Mucosa of rectum (tissue), 2 donors: ENCODE data around the gene COA7.

Experiments used
- H3K27ac ChIP-seq, 2 donors: one replicate each; pipeline ENCODE4 v1.7.0; 2013; ENCODE audit warnings: inconsistent platforms in 2 of 2, low read depth in 2 of 2, low read length in 2 of 2
- H3K27me3 ChIP-seq, 2 donors: one replicate each; pipeline ENCODE4 v1.7.0; 2013; ENCODE audit warnings: low read length in 2 of 2; ENCODE audit not compliant: control insufficient read depth in 2 of 2, insufficient read depth in 2 of 2
- H3K36me3 ChIP-seq, 2 donors: one replicate each; pipeline ENCODE4 v1.7.0; 2013; ENCODE audit warnings: low read length in 2 of 2; ENCODE audit not compliant: control insufficient read depth in 2 of 2, insufficient read depth in 2 of 2
- H3K4me1 ChIP-seq, 2 donors: one replicate each; pipeline ENCODE4 v1.7.0; 2013; ENCODE audit warnings: low read length in 2 of 2, mild to moderate bottlenecking in 1 of 2; ENCODE audit not compliant: control insufficient read depth in 2 of 2, insufficient read depth in 2 of 2
- H3K4me3 ChIP-seq, 2 donors: one replicate each; pipeline ENCODE4 v1.7.0; 2013; ENCODE audit warnings: low read length in 2 of 2
- H3K9ac ChIP-seq, 2 donors: one replicate each; pipeline ENCODE4 v1.7.0; 2013; ENCODE audit warnings: low read length in 2 of 2, low read depth in 1 of 2, mild to moderate bottlenecking in 1 of 2
- H3K9me3 ChIP-seq, 2 donors: one replicate each; pipeline ENCODE4 v1.7.0; 2013; ENCODE audit warnings: low read length in 2 of 2; ENCODE audit not compliant: control insufficient read depth in 2 of 2
- donor health status: healthy.
- donor health status: Normal muscosa, but diverticular disease.

COA7 gene

DNA sequence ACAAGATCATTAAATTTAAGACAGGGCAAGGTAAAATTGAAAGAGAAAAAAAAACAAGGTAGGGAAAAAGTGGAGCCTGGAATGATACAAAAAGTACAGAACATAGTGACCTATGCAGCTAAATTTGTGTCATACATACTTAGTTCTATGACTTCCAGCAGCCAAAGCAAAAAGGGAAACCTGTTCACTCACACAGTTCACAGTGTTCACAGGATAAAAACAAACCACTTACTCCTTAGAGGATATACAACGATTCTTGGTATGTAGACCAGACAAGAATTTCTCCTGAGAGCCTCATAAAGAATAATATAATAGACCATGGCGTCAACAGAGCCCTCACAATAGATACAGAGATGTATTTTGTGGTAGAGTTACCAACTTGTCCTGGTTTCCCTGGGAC lies 27.5 kb downstream of the COA7 start:
- Histone ChIP-seq H3K9me3 (no peaks in the 10 kb centered on the region), H3K36me3 (no peaks in the 10 kb centered on the region), H3K27me3 (no peaks in the 10 kb centered on the region), H3K4me3 (no peak overlapping the region), H3K9ac (no peak overlapping the region), H3K4me1 (no peaks in the 10 kb centered on the region), H3K27ac (no peak overlapping the region)

DNA sequence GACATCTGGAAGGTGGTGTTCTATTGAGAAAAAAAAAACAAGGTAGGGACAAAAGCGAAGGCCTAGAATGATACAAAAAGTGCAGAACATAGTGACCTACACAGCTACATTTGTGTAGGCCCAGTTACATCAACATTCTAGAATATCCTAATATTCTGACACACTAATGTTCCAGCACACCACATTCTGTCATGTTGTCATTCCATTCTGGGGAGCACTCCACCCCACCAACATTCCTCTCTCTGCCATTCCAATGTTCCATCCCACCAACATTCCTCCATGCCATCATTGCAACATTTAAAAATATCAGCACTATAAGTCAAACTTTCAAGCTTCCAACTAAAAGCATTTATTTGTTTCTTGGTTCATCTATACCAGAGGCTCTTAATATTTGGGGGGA lies 28.5 kb downstream of the COA7 start:
- Histone ChIP-seq H3K36me3 (no peaks in the 10 kb centered on the region), H3K9ac (no peak overlapping the region), H3K27ac (no peak overlapping the region), H3K27me3 (no peaks in the 10 kb centered on the region), H3K4me3 (no peak overlapping the region), H3K4me1 (no peaks in the 10 kb centered on the region), H3K9me3 (no peaks in the 10 kb centered on the region)

DNA sequence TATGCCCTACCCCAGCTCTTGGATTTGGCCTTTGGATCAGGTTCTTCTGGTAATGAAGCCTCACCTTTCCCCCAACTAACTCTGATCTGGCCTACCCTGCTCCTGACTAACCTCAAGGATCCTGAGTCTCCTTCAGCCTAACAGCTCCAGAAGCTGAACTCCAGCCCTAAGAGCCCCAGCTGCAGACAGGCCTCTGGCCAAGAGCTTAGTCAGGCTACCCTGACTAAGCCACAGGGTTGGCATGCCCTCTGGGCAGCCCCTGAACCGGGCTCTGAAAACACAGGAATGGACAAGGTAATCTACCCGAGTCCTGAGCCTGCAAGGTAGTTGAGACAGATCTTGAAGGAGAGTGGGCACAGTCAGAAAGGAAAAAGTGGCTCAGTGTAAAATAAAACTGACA lies 29.4 kb downstream of the COA7 start:
- Histone ChIP-seq H3K9ac (no peak overlapping the region), H3K4me3 (no peak overlapping the region), H3K27me3 (no peaks in the 10 kb centered on the region), H3K27ac (no peak overlapping the region), H3K36me3 (no peaks in the 10 kb centered on the region), H3K4me1 (no peaks in the 10 kb centered on the region), H3K9me3 (no peaks in the 10 kb centered on the region)

DNA sequence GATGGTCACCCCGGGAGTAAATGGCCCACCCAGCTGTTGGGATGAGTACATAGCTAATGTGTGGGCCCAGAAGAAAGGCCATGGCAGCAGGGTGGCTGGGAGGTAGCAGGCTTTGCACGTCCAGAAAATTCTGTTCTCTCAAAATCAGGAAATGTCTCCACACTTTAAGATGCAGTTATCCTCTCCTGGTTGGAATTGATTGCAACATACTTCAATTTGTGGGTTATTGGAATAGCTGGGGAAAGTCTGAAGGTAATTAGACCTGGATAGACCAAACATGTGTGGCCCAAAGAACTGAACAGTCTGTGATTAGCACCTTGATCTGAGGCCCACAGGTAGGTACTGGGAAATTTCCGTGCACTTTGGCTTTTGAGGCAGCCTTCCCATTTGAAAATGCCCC lies 30.2 kb downstream of the COA7 start:
- H3K4me3 ChIP-seq: no peak overlapping the region
- H3K27ac ChIP-seq: no peak overlapping the region
- H3K9ac ChIP-seq: no peak overlapping the region
- no peaks in the 10 kb centered on the region for H3K4me1 ChIP-seq
- no peaks in the 10 kb centered on the region for H3K27me3 ChIP-seq
- H3K36me3 ChIP-seq: no peaks in the 10 kb centered on the region
- H3K9me3 ChIP-seq: no peaks in the 10 kb centered on the region

DNA sequence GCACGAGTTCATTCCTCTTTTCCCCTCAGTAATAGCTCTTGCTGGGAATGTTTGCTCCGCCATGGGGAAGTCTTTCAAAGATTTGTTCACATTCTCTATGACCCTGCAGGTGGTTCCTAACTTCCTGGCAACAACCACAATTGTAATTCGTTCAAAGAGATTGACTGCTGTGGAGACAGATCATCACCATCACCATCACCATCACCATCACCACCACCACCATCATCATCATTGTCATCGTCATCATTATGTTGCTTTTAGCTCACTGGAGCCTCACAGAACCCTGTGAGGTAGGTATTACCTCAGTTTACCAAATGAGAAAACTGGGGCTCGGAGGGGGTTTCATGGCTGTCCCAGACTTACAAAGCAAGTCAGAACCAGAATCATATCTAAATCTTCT lies 30.9 kb downstream of the COA7 start:
- Histone ChIP-seq H3K4me1 (no peaks in the 10 kb centered on the region), H3K4me3 (no peak overlapping the region), H3K27me3 (no peaks in the 10 kb centered on the region), H3K9ac (no peak overlapping the region), H3K9me3 (no peaks in the 10 kb centered on the region), H3K27ac (no peak overlapping the region), H3K36me3 (no peaks in the 10 kb centered on the region)

DNA sequence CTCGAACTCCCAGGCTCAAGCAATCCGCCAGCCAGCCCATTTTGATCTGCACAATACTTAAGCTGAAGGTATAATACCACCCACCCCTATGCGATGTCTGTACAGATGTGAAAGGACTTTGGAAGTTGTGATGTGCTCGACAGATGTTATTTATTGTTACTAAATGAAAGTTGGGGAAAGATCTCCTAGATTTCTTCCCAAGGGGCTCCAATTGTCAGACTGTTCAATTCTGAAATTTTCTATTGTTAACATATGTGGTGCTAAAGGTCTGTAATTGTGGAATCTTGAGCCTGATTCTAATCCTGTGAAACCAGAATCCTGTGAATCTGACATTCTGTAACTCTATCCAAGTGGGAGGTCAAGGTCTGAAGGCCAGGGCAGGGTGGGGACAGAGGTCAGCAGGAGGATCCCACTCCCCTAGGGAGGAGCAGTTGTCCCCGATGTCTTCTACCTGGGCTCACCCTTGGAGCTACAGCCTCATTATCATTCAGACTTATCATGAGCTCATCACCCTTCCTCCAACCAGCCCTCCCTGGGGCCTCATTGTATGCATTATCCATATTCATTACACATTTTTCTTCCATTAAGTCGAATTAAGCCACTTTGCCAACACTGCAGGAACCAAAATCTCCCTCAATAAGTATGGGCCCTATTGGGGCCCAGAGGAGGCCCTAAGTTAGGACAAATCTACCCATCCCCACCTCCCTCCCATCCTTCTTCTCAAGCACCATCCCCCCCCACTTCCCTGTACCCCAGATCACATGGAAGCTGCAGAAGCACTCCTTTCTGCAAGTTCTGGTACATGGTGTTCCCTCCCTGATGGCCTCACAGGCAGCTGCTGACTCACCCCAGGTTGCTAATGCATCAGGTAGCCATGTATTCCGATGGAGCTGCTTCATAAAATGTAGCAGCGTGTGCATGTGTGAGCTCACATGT lies 32.9 kb downstream of the COA7 start:
- no peak overlapping the region for H3K9ac ChIP-seq
- H3K27me3 ChIP-seq: no peaks in the 10 kb centered on the region
- H3K36me3 ChIP-seq: no peaks in the 10 kb centered on the region
- H3K4me1 ChIP-seq: no peaks in the 10 kb centered on the region
- no peaks in the 10 kb centered on the region for H3K9me3 ChIP-seq
- H3K27ac ChIP-seq: no peak overlapping the region
- H3K4me3 ChIP-seq: no peak overlapping the region

DNA sequence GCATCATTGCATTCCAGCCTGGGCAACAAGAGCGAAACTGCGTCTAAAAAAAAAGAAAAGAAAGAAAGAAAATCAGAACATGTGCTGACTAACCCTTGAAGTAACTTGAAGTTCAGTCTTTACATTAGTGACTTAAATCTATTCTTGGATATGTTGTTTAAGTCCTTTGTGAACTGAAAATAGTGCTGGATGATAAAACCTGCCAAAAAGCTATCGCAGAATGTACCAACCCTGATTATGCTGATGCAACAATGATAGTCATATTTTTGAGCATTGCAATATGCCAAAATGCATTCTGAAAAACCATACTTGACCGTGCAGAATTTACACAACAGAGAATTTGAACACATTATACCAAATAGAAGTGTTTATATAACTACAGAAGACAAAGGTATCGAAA lies 34.4 kb downstream of the COA7 start:
- Histone ChIP-seq H3K4me1 (no peaks in the 10 kb centered on the region), H3K9ac (no peak overlapping the region), H3K4me3 (no peak overlapping the region), H3K9me3 (no peaks in the 10 kb centered on the region), H3K27ac (no peak overlapping the region), H3K27me3 (no peaks in the 10 kb centered on the region), H3K36me3 (no peaks in the 10 kb centered on the region)

DNA sequence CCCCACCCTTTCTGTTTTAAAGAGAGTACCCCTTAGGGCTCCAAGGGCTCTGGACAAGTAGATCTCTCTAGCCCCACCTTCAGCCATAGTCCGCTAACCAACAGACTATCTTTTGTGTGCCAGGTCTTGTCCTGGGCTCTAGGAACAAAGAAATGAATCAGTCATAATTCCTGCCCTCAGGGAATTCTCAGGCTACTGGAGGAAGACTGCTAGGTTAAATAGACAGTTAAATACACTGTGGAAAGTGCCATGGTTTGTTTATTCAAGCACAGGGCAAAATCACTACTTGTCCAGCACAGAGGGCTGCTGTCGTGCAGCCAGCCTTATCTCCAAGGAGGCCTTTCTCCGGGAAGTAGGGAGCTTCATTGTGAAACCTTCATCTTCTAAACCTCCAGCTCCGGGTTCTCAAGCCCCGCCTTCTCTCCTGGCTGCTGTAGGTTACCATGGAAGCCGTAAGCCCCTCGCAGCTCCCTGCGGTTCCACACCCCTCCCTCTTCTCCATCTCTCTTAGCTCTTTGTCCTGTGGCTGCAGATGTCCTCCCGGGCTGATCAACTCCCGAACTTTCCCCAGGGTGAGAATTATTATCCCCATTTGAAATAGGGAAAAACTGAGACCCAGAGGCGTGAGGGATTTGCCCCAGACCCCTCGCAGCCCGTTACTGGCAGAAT lies 35.4 kb downstream of the COA7 start:
- Histone ChIP-seq H3K36me3 (no peaks in the 10 kb centered on the region), H3K9me3 (no peaks in the 10 kb centered on the region), H3K27ac (no peak overlapping the region), H3K4me3 (no peak overlapping the region), H3K9ac (no peak overlapping the region), H3K4me1 (no peaks in the 10 kb centered on the region), H3K27me3 (no peaks in the 10 kb centered on the region)

DNA sequence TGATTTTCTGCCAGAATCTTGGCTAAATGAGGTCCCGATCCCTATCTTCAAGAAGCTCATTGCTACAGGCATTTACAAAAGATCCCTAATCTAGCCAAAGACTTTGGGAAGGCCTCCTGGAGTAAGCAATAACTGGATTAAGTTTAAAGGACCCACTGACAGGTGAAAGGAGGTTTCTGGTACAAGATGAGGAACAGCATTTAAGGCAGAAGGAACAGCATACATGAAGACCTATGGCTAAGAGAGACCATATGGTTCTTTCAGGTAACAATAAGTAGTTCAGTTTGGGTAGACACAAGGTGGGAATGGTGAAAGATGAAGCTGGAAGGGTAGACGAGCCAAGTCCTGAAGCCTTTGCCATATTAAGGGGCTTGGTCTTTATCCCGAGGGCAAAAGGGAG lies 37.3 kb downstream of the COA7 start:
- Histone ChIP-seq H3K9ac (no peak overlapping the region), H3K36me3 (no peaks in the 10 kb centered on the region), H3K27me3 (no peaks in the 10 kb centered on the region), H3K27ac (no peak overlapping the region), H3K9me3 (no peaks in the 10 kb centered on the region), H3K4me3 (no peak overlapping the region), H3K4me1 (no peaks in the 10 kb centered on the region)

DNA sequence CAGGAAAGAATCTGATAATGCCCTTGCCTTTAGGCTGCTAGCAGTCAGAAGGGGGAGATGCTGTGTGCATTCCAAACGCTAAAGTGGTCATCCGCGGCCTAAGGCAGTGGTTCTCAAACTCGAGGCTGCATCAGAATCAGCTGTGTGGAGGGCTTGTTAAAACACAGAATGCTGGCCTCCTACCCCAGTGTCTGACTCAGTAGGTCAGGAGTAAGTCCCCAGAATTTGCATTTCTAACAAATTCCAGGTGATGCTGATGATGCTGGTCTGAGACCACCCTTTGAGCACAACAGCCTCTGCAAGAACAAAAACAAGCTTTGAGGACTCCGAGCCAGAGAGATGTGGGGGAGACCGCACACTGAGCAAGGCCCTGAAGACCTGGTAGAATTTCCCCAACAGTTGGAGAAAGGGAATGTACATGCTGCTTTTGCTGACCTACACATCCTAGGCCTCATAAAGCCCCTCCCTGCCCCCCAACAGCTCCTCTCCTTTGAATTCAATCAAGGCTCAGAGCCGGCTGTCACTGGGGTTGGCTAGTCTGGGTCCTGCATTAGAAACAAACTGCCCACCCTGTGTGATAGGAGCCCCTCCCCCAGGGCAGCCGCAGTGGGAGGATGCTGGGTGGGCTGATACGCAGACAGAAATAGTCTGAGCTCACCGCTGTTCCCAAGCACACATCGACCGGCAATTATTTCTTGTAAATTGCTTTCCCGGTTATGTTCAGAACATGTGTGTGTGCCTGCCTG lies 38.1 kb downstream of the COA7 start:
- H3K4me1 ChIP-seq: no peaks in the 10 kb centered on the region
- H3K36me3 ChIP-seq: no peaks in the 10 kb centered on the region
- no peak overlapping the region for H3K4me3 ChIP-seq
- H3K9me3 ChIP-seq: no peaks in the 10 kb centered on the region
- H3K27me3 ChIP-seq: no peaks in the 10 kb centered on the region
- H3K9ac ChIP-seq: no peak overlapping the region
- no peak overlapping the region for H3K27ac ChIP-seq
